ENCODE measurements around the gene PTPRE. TPM values are rescaled to one million over a fixed set of nuclear protein-coding genes. Genes with fewer than 3 reads are reported as not detected.
"Not testable (repeated sequence)": the region's sequence is repeated elsewhere in the genome, so short reads cannot be mapped to it uniquely, and the experiment has no call there.

The PTPRE gene
- total RNA-seq, 1 donor from 2014 or later, result 3.6 TPM

GRCh38 chr10:128086003-128086863 is 179.3 kb downstream of the PTPRE start:
- TF ChIP-seq, protein P1, sequence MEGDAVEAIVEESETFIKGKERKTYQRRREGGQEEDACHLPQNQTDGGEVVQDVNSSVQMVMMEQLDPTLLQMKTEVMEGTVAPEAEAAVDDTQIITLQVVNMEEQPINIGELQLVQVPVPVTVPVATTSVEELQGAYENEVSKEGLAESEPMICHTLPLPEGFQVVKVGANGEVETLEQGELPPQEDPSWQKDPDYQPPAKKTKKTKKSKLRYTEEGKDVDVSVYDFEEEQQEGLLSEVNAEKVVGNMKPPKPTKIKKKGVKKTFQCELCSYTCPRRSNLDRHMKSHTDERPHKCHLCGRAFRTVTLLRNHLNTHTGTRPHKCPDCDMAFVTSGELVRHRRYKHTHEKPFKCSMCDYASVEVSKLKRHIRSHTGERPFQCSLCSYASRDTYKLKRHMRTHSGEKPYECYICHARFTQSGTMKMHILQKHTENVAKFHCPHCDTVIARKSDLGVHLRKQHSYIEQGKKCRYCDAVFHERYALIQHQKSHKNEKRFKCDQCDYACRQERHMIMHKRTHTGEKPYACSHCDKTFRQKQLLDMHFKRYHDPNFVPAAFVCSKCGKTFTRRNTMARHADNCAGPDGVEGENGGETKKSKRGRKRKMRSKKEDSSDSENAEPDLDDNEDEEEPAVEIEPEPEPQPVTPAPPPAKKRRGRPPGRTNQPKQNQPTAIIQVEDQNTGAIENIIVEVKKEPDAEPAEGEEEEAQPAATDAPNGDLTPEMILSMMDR (conservative IDR thresholded peaks at IDR 0.05), result no peak

DNA sequence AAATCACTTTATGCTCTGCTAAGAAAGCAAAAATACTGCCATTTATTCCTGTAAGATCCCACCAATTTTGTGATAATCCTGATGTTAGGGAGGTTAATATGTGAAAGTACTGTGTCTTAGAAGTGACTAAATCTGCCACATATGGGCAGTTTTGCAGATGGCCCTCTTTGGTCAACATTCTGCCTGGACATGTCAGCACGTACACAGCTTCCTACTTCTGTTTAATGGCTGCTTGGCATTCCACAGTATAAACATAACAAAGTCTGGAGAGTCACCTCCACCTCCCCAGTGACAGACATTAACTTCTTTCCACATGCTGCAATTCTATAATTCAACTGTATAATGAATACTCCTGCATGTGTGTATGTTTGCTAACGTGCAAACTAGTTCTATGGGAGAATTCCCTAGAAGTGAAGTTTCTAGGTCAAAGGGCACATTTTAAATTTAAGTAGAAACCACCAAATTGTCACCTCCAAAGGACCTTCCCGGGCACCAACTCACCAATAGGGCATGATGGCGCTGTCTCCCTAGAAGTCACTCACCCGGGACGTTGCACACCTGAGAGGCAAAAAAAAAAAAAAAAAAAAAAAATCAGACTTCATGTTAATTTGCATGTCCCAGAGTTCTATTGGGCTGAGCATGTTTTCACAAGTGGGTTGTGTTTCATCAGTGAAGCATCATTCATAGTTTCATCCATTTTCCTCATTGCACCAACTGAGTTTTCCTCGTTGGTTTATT is 180.4 kb downstream of the PTPRE start:
- Mint-ChIP-seq H3K4me3 (no peak overlapping the region), H3K27ac (no peak overlapping the region), H3K9me3 (no peaks in the 10 kb centered on the region), H3K4me1 (ENCODE audit: unreplicated experiment) (no peaks in the 10 kb centered on the region), H3K27me3 (peaks cover 12% of the 10 kb centered on the region), H3K36me3 (no peaks in the 10 kb centered on the region)
- no peak for DNase-seq (ENCODE audit: extremely low spot score, unreplicated experiment)
- TF ChIP-seq, protein P1 (conservative IDR thresholded peaks at IDR 0.05), result no peak

More at GRCh38 chr10:128086003-128086863, 179.3 kb downstream of the PTPRE start:
- no peaks in the 10 kb centered on the region for H3K9me3 Mint-ChIP-seq
- H3K4me3 Mint-ChIP-seq, result no peak overlapping the region
- peak; percentile 54 for DNase-seq (ENCODE audit: extremely low spot score, unreplicated experiment)
- no peaks in the 10 kb centered on the region for H3K4me1 Mint-ChIP-seq (ENCODE audit: unreplicated experiment)
- H3K27me3 Mint-ChIP-seq, result peaks cover 12% of the 10 kb centered on the region
- no peaks in the 10 kb centered on the region for H3K36me3 Mint-ChIP-seq
- no peak overlapping the region for H3K27ac Mint-ChIP-seq

- TF ChIP-seq, protein P1 (conservative IDR thresholded peaks at IDR 0.05), result peak; percentile 25
- Mint-ChIP-seq H3K4me3 (no peak overlapping the region), H3K9me3 (no peaks in the 10 kb centered on the region), H3K36me3 (no peaks in the 10 kb centered on the region), H3K27ac (no peak overlapping the region), H3K4me1 (ENCODE audit: unreplicated experiment) (no peaks in the 10 kb centered on the region), H3K27me3 (peaks cover 12% of the 10 kb centered on the region)
- DNase-seq (ENCODE audit: extremely low spot score, unreplicated experiment), result peak; percentile 49
These were observed 181.2 kb downstream of the PTPRE start for GRCh38 chr10:128087884-128088709.

DNA sequence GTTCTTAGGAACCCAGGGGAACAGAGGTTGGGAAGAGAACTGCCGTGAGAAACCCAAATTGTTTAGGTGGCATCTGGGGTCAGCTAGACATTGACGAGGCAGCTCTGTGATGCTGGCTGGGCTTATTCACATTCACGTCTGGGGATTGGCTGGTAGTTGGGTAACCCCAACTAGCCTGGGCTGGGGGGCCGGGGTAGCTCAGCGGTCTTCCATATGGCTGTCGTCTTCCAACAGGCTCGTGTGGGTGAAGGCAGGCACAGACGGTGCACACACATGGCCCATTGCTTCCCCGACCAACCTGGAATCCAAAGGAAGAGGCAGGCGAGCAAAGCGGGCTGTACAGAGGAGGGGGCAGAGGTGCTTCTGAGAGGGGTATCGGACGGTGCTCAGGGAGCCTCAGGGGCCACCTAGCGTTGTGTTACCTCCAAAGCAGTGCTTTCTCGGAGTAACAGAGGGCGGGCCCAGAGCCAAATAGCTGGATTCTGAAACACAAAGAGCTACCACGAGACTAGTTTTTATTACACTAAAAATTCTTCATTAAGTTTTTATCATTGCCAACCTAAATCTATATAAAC is 184.8 kb downstream of the PTPRE start:
- Mint-ChIP-seq H3K4me3 (no peak overlapping the region), H3K9me3 (no peaks in the 10 kb centered on the region), H3K36me3 (no peaks in the 10 kb centered on the region), H3K4me1 (ENCODE audit: unreplicated experiment) (no peaks in the 10 kb centered on the region), H3K27ac (no peak overlapping the region), H3K27me3 (peaks cover 12% of the 10 kb centered on the region)
- no peak for DNase-seq (ENCODE audit: extremely low spot score, unreplicated experiment)
- TF ChIP-seq, protein P1 (conservative IDR thresholded peaks at IDR 0.05), result no peak

DNA sequence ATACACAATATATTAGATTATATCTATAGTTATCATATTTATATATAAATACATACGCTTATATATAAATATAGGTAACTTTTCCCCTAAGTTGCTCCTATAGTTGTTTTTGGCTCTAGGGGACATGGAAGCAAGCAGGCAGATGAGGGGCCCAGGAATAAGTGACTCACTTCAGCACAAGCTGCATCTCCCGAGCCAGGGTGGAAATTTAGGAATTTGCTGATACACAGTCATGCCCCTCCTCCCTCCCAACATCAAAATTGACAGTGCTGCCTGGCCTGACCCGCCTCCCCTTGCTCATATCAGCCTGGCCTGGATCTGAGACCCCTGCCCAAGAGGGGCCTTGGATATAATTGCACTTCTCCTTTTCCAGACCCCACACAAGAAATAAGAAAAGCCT is 185.6 kb downstream of the PTPRE start:
- H3K27me3 Mint-ChIP-seq, result peaks cover 12% of the 10 kb centered on the region
- H3K9me3 Mint-ChIP-seq, result no peaks in the 10 kb centered on the region
- no peaks in the 10 kb centered on the region for H3K4me1 Mint-ChIP-seq (ENCODE audit: unreplicated experiment)
- H3K27ac Mint-ChIP-seq, result no peak overlapping the region
- H3K36me3 Mint-ChIP-seq, result peaks cover under 1% of the 10 kb centered on the region
- no peak for DNase-seq (ENCODE audit: extremely low spot score, unreplicated experiment)
- TF ChIP-seq, protein P1 (conservative IDR thresholded peaks at IDR 0.05), result no peak
- H3K4me3 Mint-ChIP-seq, result no peak overlapping the region

- H3K36me3 Mint-ChIP-seq, result peaks cover 10% of the 10 kb centered on the region
- not testable (repeated sequence) for H3K27ac Mint-ChIP-seq; H3K9me3 Mint-ChIP-seq; DNase-seq (ENCODE audit: extremely low spot score, unreplicated experiment); H3K27me3 Mint-ChIP-seq; H3K4me1 Mint-ChIP-seq (ENCODE audit: unreplicated experiment); H3K4me3 Mint-ChIP-seq
These were observed 187.7 kb downstream of the PTPRE start for GRCh38 chr10:128094596-128094995.

Data from type B pancreatic cell (in vitro differentiated cells).